Mammary epithelial cell (primary cell): ENCODE results near the gene ALPI.

Experiments
- CTCF ChIP-seq, 2 donors: IDR thresholded peaks in 1 of 2; conservative IDR thresholded peaks in 1 of 2; 2 replicates each; pipeline ENCODE4 v1.5.1; 2011 to 2012; ENCODE audit warnings: inconsistent platforms in 2 of 2, low read length in 2 of 2, mild to moderate bottlenecking in 2 of 2, control low read depth in 1 of 2, low read depth in 1 of 2; ENCODE audit not compliant: insufficient read depth in 1 of 2; ENCODE audit errors: extremely low read depth in 1 of 2
- EZH2 ChIP-seq: IDR thresholded peaks from 2 replicates; pipeline ENCODE4 v1.6.1; 2012; ENCODE audit warnings: low read length, inconsistent platforms, borderline replicate concordance

DNA sequence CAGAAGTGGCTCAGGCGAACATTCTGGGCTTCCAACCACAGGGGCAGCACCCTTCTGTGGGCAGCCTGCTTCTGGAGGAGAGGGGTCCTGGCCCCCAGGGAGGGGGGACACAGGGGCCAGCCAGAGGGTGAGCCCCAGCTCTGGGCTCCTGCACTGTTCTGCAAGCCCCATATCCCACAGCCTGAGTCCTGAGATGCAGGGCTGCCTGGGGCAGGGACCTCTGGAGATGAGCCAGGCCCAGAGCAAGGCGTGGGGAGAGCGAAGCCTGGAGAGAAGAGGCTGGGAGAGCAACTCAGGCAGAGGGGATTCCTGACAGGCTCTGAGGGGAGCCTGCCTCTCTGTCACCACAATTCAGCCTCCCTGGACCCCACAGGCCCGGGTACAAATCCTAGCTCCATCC lies 50.8 kb downstream of the ALPI start:
- no peak for TF ChIP-seq CTCF (conservative IDR thresholded peaks at IDR 0.05 in 1 of 2, IDR thresholded peaks at IDR 0.05 in 1 of 2; ENCODE audit: extremely low read depth in 1 of 2, insufficient read depth in 1 of 2, low read depth in 1 of 2, low read length in 2 of 2)
- no peak for TF ChIP-seq EZH2
